Erythroblast (primary cell): ENCODE measurements around the gene TEDC2.

Experiments
- DNase-seq, 2 experiments: peaks; one replicate each; lab custom pipeline; 2025; lab: John Stamatoyannopoulos, UW
- GATA1 ChIP-seq: IDR thresholded peaks from 2 replicates; pipeline ENCODE4 v1.6.1; 2011; ENCODE audit warnings: low read depth, mild to moderate bottlenecking, control low read depth, low read length, moderate library complexity
- POLR2A ChIP-seq: IDR thresholded peaks from 2 replicates; pipeline ENCODE4 v1.6.1; 2011; ENCODE audit warnings: mild to moderate bottlenecking, low read length

The TEDC2 gene

DNA sequence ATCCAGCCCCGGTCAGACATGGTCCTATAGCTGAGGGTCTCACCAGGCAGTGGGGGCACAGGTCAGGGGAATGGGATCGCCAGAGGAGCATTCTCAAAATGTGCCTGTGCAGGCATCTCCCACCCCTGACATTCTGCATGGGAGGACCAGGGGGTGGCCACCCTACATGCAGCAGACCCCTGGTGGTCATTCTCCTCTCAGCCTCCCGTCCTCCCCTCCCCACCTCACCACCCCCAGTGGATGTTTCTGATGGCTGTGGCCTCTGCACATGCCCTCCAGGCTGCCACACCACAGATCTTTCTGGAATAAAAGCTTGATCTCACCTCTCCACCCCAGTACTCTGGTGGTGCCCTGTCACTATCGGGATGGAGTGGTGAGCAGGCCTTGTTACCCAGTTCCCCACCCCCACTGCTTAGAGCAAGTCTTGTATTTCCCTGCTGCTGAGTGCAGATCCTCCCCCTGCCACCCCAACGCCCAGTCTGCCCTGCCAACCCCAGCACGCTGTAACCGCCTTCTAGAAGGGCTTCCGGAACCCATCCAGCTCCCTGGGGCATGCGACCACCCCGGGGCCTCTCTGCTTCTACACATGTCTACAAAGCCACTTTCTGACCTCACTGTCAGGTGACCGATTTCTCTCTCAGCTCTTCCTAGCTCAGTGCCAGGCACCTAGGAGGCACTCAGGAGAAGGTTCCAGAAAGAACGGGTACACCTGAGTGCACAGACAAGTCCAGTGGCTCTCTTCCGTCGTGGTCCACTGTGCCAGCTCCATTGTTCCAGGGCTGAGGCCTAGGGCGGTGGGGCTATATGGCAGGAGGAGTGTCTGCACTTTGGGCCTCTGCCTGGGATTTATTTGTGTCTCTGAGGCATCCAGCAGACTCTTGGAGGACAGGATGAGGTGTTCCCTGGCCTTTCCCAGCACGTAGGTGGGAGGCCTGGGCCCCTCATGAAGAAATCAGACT is 24.3 kb downstream of the TEDC2 start:
- TF ChIP-seq GATA1: no peak
- no peak for TF ChIP-seq POLR2A

GRCh38 chr16:2484898-2485508 is 25.1 kb downstream of the TEDC2 start:
- no peak for DNase-seq
- no peak for TF ChIP-seq GATA1
- no peak for TF ChIP-seq POLR2A

More for the DNA sequence above, 24.3 kb downstream of the TEDC2 start:
- no peak for DNase-seq

GRCh38 chr16:2485811-2486507 is 26.1 kb downstream of the TEDC2 start:
- no peak for TF ChIP-seq GATA1
- TF ChIP-seq POLR2A: no peak
- no peak for DNase-seq

DNA sequence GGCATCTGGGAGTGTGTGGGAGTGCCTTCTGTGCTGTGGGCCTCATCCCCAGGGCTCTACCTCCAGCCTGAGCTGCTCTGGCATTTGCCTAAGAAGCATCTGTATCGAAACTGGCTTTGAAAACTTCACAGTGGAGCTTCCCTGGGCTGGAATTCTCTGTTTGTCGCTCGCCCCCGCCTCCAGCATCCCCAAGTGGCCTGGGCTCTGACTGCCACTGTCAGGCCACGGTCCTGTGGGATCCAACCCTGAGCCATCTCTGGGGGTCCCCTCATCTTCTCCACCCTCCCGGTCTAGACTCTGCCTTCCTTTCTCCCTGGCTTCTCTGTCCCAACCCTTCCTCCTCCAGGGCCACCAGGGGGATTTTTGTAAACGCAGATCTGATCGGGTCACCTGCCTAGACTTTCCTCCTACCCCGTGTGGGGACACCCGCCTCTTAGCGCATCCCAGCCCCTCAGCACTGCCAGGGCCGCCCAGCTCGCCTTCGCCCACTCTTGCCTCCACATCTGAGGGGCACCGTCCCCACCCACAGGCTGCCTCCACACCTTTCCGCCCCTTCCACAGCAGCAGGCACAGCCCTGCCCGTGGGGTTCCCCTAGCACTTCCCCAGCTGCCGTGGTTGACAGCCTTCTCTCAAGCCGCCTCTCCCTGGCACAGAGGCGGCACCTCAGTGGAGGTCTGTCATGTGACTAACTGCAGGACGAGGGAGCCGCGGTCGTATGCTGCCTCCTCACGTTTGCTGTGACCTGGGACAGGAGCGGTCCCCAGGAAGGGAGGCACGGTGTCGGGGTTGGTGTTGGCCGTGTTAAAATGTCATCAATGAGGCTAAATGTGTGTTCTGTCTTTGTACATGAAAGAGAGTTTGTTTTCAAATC is 27.0 kb downstream of the TEDC2 start:
- DNase-seq: peak; percentile 79 to 83
- TF ChIP-seq POLR2A (no peak), GATA1 (no peak)

DNA sequence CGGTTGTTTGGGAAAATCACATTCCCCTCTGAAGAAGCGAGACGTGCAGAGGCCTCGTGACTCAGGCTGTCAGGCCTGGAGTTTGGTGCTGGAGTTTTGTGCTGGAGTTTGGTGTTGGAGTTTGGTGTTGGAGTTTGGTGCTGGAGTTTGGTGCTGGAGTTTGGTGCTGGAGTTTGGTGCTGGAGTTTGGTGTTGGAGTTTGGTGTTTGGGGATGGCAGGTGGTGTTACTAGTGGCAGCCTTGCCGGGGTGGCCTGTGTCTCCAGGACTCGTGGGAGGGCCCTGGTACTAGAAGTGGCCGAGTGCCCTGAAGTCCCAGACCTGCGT is 27.6 kb downstream of the TEDC2 start:
- DNase-seq: no peak
- TF ChIP-seq GATA1: no peak
- TF ChIP-seq POLR2A: no peak

GRCh38 chr16:2487903-2488531 is 28.1 kb downstream of the TEDC2 start:
- TF ChIP-seq GATA1 (no peak), POLR2A (no peak)
- DNase-seq: no peak

DNA sequence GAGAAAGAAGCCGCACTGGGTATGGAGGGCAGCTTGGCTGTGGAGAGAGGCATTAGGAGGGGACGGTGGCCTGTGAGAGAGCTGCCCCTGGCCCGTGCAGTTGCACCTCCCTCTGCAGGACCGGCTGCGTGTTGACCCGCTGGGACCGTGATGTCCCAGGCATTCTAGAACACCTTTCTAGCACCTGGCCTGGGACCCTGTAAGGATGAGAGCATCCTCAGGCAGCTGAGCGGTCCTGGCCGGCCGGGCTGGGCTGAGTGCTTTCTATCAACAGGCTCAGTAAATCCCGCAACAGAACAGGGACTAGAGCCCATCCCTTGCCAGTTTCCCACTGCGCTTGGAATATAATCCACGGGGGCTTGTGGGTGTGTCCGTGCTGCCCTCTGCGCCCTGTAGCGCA is 29.7 kb downstream of the TEDC2 start:
- no peak for DNase-seq
- TF ChIP-seq POLR2A: no peak
- no peak for TF ChIP-seq GATA1

- no peak for DNase-seq
These were observed 30.5 kb downstream of the TEDC2 start for GRCh38 chr16:2490190-2491105.

DNA sequence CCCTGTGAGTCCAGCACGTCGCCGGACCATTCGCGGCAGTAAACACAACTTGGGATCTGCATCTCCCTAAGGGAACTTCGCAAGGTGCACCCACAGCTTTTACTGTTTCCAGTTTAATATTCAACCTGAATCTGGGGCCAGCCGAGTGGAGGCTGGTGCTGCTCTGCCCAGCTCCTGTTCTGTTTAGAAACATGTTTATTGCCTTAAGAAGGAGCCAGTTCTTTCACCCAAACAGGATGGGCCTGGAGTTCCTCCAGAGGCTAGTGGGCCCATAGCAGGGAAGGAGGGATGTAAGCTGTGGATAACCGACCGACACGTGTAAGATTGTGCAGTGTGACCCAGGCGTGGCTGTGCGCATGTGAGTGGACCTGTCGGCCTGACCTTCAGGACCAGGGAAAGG is 32.4 kb downstream of the TEDC2 start:
- TF ChIP-seq GATA1 (no peak), POLR2A (no peak)
- no peak for DNase-seq

More at GRCh38 chr16:2490190-2491105, 30.5 kb downstream of the TEDC2 start:
- no peak for TF ChIP-seq GATA1
- TF ChIP-seq POLR2A: no peak

- TF ChIP-seq GATA1 (no peak), POLR2A (no peak)
- no peak for DNase-seq
These were observed 33.7 kb downstream of the TEDC2 start for GRCh38 chr16:2493605-2494004.

DNA sequence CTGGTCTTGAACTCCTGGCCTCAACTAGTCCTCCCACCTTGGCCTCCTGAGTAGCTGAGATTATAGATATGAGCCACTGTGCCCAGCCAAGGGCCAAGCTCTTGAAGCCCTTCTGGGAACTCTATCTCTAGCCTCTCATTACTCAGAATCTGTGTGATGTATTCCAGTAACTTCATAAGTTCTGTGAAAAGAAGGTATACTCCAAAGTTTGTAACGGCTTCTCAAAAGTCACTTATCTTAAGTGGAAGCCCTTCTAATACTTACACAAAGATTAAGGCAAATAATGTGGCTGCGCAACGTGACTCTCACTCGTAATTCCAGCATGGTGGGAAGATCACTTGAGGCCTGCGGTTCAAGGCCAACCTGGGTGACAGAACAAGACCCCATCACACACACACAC is 34.7 kb downstream of the TEDC2 start:
- TF ChIP-seq GATA1 (no peak), POLR2A (no peak)
- DNase-seq: peak in 1 of 2 experiments; percentile 39

- no peak for DNase-seq
- no peak for TF ChIP-seq GATA1
These were observed 35.1 kb downstream of the TEDC2 start for GRCh38 chr16:2495041-2495440.
